Chondrocyte (in vitro differentiated cells): ENCODE data around the gene TBRG4. TPM values are rescaled to one million over a fixed set of nuclear protein-coding genes. Genes with fewer than 3 reads are reported as not detected.
A peak's percentile ranks its signal among the peaks of the same experiment; 100 is the strongest.

Experiments used
- DNase-seq: peaks from one replicate; pipeline ENCODE4 v3.0.0; 2021; ENCODE audit warnings: mixed read lengths, low spot score
- H3K27ac Mint-ChIP-seq: one replicate; pipeline ENCODE4 v1.8.0; 2021; ENCODE audit warnings: mild to moderate bottlenecking, moderate library complexity, mixed read lengths; ENCODE audit not compliant: unreplicated experiment
- H3K27me3 Mint-ChIP-seq: 2 replicates; pipeline ENCODE4 v1.8.0; 2021; ENCODE audit warnings: low read depth, mixed read lengths
- H3K36me3 Mint-ChIP-seq: 2 replicates; pipeline ENCODE4 v1.8.0; 2021; ENCODE audit warnings: low read depth, mixed read lengths
- H3K4me1 Mint-ChIP-seq: 2 replicates; pipeline ENCODE4 v1.8.0; 2021; ENCODE audit warnings: low read depth, mild to moderate bottlenecking, mixed read lengths
- H3K4me3 Mint-ChIP-seq: one replicate; pipeline ENCODE4 v1.8.0; 2021; ENCODE audit warnings: mild to moderate bottlenecking, moderate library complexity, mixed read lengths; ENCODE audit not compliant: unreplicated experiment
- H3K9me3 Mint-ChIP-seq: 2 replicates; pipeline ENCODE4 v1.8.0; 2021; ENCODE audit warnings: low read depth, mixed read lengths
- total RNA-seq: library from RNA; stranded (reverse); gene quantifications from 3 replicates; pipeline ENCODE4 v1.2.1, GENCODE V29; 2021
- TF ChIP-seq, protein P1 (sequence below): fragments of 200-600 bp; sonication (generic); IDR thresholded peaks from 2 replicates; pipeline ENCODE4 v1.5.0; 2021; ENCODE audit warnings: antibody characterized with exemption, mild to moderate bottlenecking, moderate library complexity

The TBRG4 gene
- total RNA-seq, 1 donor from 2014 or later = 39.5 TPM

DNA sequence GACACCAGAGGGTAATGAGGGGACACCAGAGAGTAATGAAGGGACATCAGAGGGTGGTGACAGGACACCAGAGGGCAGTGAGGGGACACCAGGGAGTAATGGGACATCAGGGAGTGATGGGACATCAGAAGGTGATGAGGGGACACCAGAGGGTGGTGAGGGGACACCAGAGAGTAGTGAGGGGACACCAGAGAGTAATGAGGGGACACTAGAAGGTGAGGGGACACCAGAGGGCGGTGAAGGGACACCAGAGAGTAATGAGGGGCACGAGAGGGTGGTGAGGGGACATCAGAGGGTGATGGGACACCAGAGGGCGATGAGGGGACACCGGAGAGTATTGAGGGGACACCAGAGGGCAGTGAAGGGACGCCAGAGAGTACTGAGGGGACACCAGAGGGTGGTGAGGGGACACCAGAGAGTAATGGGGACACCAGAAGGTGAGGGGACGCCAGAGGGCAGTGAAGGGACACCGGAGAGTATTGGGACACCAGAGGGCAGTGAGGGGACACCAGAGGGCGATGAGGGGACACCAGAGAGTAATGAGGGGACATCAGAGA is 33.3 kb downstream of the TBRG4 start:
- Mint-ChIP-seq H3K27ac (no peak overlapping the region), H3K27me3 (no peaks in the 10 kb centered on the region), H3K36me3 (peaks cover 11% of the 10 kb centered on the region), H3K4me1 (peaks cover 6% of the 10 kb centered on the region), H3K4me3 (no peak overlapping the region), H3K9me3 (no peaks in the 10 kb centered on the region)
- peak; percentile 56 for DNase-seq
- TF ChIP-seq, protein P1, sequence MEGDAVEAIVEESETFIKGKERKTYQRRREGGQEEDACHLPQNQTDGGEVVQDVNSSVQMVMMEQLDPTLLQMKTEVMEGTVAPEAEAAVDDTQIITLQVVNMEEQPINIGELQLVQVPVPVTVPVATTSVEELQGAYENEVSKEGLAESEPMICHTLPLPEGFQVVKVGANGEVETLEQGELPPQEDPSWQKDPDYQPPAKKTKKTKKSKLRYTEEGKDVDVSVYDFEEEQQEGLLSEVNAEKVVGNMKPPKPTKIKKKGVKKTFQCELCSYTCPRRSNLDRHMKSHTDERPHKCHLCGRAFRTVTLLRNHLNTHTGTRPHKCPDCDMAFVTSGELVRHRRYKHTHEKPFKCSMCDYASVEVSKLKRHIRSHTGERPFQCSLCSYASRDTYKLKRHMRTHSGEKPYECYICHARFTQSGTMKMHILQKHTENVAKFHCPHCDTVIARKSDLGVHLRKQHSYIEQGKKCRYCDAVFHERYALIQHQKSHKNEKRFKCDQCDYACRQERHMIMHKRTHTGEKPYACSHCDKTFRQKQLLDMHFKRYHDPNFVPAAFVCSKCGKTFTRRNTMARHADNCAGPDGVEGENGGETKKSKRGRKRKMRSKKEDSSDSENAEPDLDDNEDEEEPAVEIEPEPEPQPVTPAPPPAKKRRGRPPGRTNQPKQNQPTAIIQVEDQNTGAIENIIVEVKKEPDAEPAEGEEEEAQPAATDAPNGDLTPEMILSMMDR = no peak

DNA sequence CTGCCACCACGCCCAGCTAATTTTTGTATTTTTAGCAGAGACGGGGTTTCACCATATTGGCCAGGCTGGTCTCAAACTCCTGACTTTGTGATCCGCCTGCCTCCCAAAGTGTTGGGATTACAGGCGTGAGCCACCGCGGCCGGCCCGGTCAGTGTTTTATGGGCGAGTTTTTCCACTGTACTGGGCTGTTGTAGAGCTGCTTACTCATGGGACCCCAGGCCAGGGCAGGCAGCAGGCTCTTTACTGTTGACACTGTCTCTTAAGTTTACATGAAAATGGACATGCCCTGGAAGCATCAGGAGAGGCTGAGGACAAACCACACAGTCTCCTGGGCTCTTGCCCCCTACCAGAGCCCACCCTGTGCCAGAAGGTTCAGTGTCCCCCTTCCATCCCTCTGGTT is 33.9 kb downstream of the TBRG4 start:
- H3K27ac Mint-ChIP-seq = no peak overlapping the region
- TF ChIP-seq, protein P1 = no peak

GRCh38 chr7:45076946-45077345 is 34.6 kb downstream of the TBRG4 start:
- Mint-ChIP-seq H3K27me3 (no peaks in the 10 kb centered on the region), H3K4me1 (peaks cover 12% of the 10 kb centered on the region), H3K9me3 (no peaks in the 10 kb centered on the region), H3K4me3 (no peak overlapping the region), H3K36me3 (peaks cover 18% of the 10 kb centered on the region), H3K27ac (no peak overlapping the region)
- TF ChIP-seq, protein P1 = no peak
- no peak for DNase-seq

More for the DNA sequence above, 33.9 kb downstream of the TBRG4 start:
- H3K27me3 Mint-ChIP-seq = no peaks in the 10 kb centered on the region
- peaks cover 17% of the 10 kb centered on the region for H3K36me3 Mint-ChIP-seq
- DNase-seq = no peak
- H3K4me1 Mint-ChIP-seq = peaks cover 8% of the 10 kb centered on the region
- no peaks in the 10 kb centered on the region for H3K9me3 Mint-ChIP-seq
- no peak overlapping the region for H3K4me3 Mint-ChIP-seq

DNA sequence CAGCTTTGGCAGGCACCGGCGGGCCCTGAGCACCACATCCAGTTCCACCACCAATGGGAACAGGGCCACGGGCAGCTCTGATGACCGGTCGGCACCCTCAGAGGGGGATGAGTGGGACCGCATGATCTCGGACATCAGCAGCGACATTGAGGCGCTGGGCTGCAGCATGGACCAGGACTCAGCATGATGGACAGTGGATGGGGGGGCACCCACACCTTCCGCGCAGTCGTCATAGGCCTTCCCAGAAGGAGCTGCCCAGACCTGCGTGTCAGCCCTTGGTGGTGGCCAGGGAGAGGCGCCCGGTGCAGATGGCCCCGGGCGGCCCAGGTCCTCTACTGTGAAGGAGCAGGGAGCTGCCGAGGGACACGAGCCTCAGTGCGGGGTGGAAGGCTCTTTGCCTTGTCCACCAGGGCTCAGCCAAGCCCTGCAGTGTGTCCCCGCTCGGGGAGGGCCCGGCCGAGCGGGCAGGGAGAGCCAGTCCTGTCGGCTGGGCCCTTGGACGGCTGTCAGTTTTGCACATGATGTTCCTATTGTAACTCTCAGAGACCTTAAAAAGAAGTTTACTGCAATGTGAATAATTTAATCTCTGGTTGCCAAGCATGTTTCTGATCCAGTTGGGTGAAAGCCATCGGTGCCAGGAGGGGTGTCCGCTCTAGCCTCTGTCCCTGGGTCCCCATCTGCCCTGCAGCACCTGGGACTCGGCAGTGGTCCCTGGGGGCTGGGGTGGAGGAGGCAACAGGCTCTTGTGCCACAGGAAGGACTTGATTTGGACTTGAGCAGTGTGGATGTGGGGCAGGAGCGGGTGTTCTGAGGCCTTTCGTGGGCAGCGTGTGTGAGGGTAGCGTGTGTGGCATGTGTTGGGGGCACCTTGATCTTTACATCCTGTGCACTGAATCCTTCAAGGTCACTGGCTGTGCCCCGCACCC is 35.4 kb downstream of the TBRG4 start:
- Mint-ChIP-seq H3K36me3 (peaks cover 18% of the 10 kb centered on the region), H3K4me3 (no peak overlapping the region), H3K27me3 (no peaks in the 10 kb centered on the region), H3K9me3 (no peaks in the 10 kb centered on the region), H3K4me1 (peaks cover 13% of the 10 kb centered on the region), H3K27ac (no peak overlapping the region)
- TF ChIP-seq, protein P1 = no peak
- DNase-seq = no peak

- H3K27me3 Mint-ChIP-seq = no peaks in the 10 kb centered on the region
- TF ChIP-seq, protein P1 = no peak
- peaks cover 13% of the 10 kb centered on the region for H3K4me1 Mint-ChIP-seq
- peaks cover 18% of the 10 kb centered on the region for H3K36me3 Mint-ChIP-seq
- no peaks in the 10 kb centered on the region for H3K9me3 Mint-ChIP-seq
- no peak for DNase-seq
- H3K27ac Mint-ChIP-seq = no peak overlapping the region
- H3K4me3 Mint-ChIP-seq = no peak overlapping the region
Observed at GRCh38 chr7:45075355-45075644, 36.2 kb downstream of the TBRG4 start.
